OCI-LY1 (cell line): Measurements from ENCODE around the gene IKZF2.

Source experiments
- CTCF ChIP-seq: fragments of 200-600 bp; sonication (generic), shearing (Covaris generic); IDR thresholded peaks from 2 replicates; pipeline ENCODE4 v1.5.1; 2017; ENCODE audit warnings: mild to moderate bottlenecking, antibody characterized with exemption, low read length, moderate library complexity, mixed read lengths
- EZH2 ChIP-seq: fragments of 200-600 bp; sonication (generic), shearing (Covaris generic); IDR thresholded peaks from 2 replicates; pipeline ENCODE4 v1.8.0; 2017; ENCODE audit warnings: borderline replicate concordance, mixed run types, mild to moderate bottlenecking, antibody characterized with exemption, low read length, moderate library complexity, mixed read lengths

GRCh38 chr2:213067888-213068287 is 83.5 kb downstream of the IKZF2 start:
- TF ChIP-seq CTCF (no peak), EZH2 (no peak)
